B cell (primary cell): Measurements from ENCODE around the gene CITED4. TPM values are rescaled to one million over a fixed set of nuclear protein-coding genes. Genes with fewer than 3 reads are reported as not detected.

ENCODE experiments used
- ATAC-seq: fragments of 200-7000 bp; cut with Tn5 transposase; one replicate; pipeline ENCODE4 v1.10.0; 2021; ENCODE audit warnings: low read depth, mild to moderate bottlenecking, moderate number of reproducible peaks, moderate library complexity
- CTCF ChIA-PET: fragments of 350-600 bp; sonication (Branson Sonifier 250); formaldehyde crosslinking; loops from one replicate; lab custom pipeline; 2021; ENCODE audit warnings: antibody characterized with exemption, inconsistent platforms; lab: Charles Lee
- POLR2A ChIA-PET: fragments of 350-600 bp; sonication (Branson Sonifier 250); formaldehyde crosslinking; loops from one replicate; lab custom pipeline; 2021; ENCODE audit warnings: antibody characterized with exemption; lab: Charles Lee
- DNase-seq: peaks from one replicate; pipeline ENCODE4 v3.0.0; 2013
- H2AFZ ChIP-seq: 2 replicates; pipeline ENCODE4 v1.6.1; 2012; ENCODE audit warnings: mild to moderate bottlenecking, low read depth, low read length; ENCODE audit not compliant: insufficient read depth, poor library complexity, severe bottlenecking
- H3K27ac ChIP-seq, 2 donors: 1 replicate in 1 of 2; 2 replicates in 1 of 2; pipeline ENCODE4 v1.5.1; 2012 to 2013; ENCODE audit warnings: low read length in 2 of 2, mild to moderate bottlenecking in 2 of 2, moderate library complexity in 1 of 2
- H3K27me3 ChIP-seq, 4 experiments: fragments of 200-600 bp in 1 of 4; sonication (generic) in 1 of 4; replicated peaks in 1 of 4; 1 replicate in 2 of 4; 2 replicates in 2 of 4; pipeline versions ENCODE4 v1.6.1 to v1.7.0; 2013 to 2016; ENCODE audit warnings: low read length in 3 of 4, mild to moderate bottlenecking in 2 of 4, mixed read lengths in 1 of 4, moderate library complexity in 1 of 4; ENCODE audit not compliant: insufficient read depth in 4 of 4, control insufficient read depth in 3 of 4; ENCODE audit errors: control extremely low read depth in 1 of 4
- H3K36me3 ChIP-seq, 2 experiments: replicated peaks in 1 of 2; 1 replicate in 1 of 2; 2 replicates in 1 of 2; pipeline versions ENCODE4 v1.6.1 to v1.7.1; 2013; ENCODE audit warnings: low read length in 1 of 2; ENCODE audit not compliant: insufficient read depth in 2 of 2, control insufficient read depth in 1 of 2; ENCODE audit errors: control extremely low read depth in 1 of 2, extremely low read depth in 1 of 2
- H3K4me1 ChIP-seq, 2 donors: fragments of 200-600 bp in 1 of 2; sonication (generic) in 1 of 2; 1 replicate in 1 of 2; 2 replicates in 1 of 2; pipeline versions ENCODE4 v1.5.1 to v1.6.1; 2013 to 2017; ENCODE audit warnings: low read length in 2 of 2; ENCODE audit not compliant: control insufficient read depth in 2 of 2, insufficient read depth in 2 of 2
- H3K4me2 ChIP-seq: replicated peaks from 2 replicates; pipeline ENCODE3; 2012; ENCODE audit warnings: mild to moderate bottlenecking, low read depth, low read length; ENCODE audit not compliant: poor library complexity, severe bottlenecking
- H3K4me3 ChIP-seq, 5 experiments: fragments of 200-600 bp in 1 of 5; sonication (generic) in 1 of 5; 1 replicate in 3 of 5; 2 replicates in 2 of 5; pipeline versions ENCODE4 v1.5.1 to v1.7.0; 2011 to 2016; ENCODE audit warnings: low read length in 4 of 5, mild to moderate bottlenecking in 4 of 5, low read depth in 2 of 5, control low read depth in 1 of 5, moderate library complexity in 1 of 5; ENCODE audit not compliant: insufficient read depth in 1 of 5; ENCODE audit errors: control extremely low read depth in 1 of 5, extremely low read depth in 1 of 5
- H3K79me2 ChIP-seq: fragments of 200-600 bp; sonication (generic); one replicate; pipeline ENCODE4 v1.6.0; 2016; ENCODE audit warnings: low read length; ENCODE audit not compliant: control insufficient read depth, insufficient read depth
- H3K9ac ChIP-seq: fragments of 200-600 bp; sonication (generic); 2 replicates; pipeline ENCODE4 v1.6.1; 2017; ENCODE audit warnings: mild to moderate bottlenecking, low read length, moderate library complexity
- H3K9me3 ChIP-seq, 3 donors: one replicate each; pipeline versions ENCODE4 v1.6.1 to v1.7.1; 2013; ENCODE audit warnings: low read length in 2 of 3; ENCODE audit not compliant: control insufficient read depth in 2 of 3, insufficient read depth in 1 of 3; ENCODE audit errors: control extremely low read depth in 1 of 3
- H4K20me1 ChIP-seq: 2 replicates; pipeline ENCODE4 v1.6.0; 2012; ENCODE audit warnings: mild to moderate bottlenecking, low read length; ENCODE audit not compliant: insufficient read depth, control insufficient read depth, poor library complexity, severe bottlenecking
- H3K27ac Mint-ChIP-seq: one replicate; pipeline ENCODE4 v1.8.0; 2021; ENCODE audit warnings: mixed read lengths
- H3K27me3 Mint-ChIP-seq: one replicate; pipeline ENCODE4 v1.8.0; 2021; ENCODE audit warnings: mixed read lengths
- H3K4me1 Mint-ChIP-seq: one replicate; pipeline ENCODE4 v1.8.0; 2021; ENCODE audit warnings: mixed read lengths
- H3K4me3 Mint-ChIP-seq: one replicate; pipeline ENCODE4 v1.8.0; 2021; ENCODE audit warnings: mixed read lengths
- H3K9me3 Mint-ChIP-seq: one replicate; pipeline ENCODE4 v1.8.0; 2022; ENCODE audit warnings: mixed read lengths; ENCODE audit not compliant: insufficient read depth
- CTCF ChIP-seq: fragments of 200-600 bp; IDR thresholded peaks from one replicate; pipeline ENCODE4 v1.8.0; 2022; ENCODE audit warnings: antibody characterized with exemption, mild to moderate bottlenecking
- EZH2 ChIP-seq: IDR thresholded peaks from 2 replicates; pipeline ENCODE4 v1.6.1; 2012; ENCODE audit warnings: borderline replicate concordance, low read depth, mild to moderate bottlenecking, moderate library complexity, low read length; ENCODE audit not compliant: insufficient read depth, poor library complexity, severe bottlenecking
- WGBS: methylation state at CpG from one replicate; pipeline ENCODE4 v1.1.5; 2013; ENCODE audit warnings: missing lambda C conversion rate; ENCODE audit not compliant: insufficient coverage; 5-methylcytosine and 5-hydroxymethylcytosine counted together
- intact Hi-C: fragments of 100-400 bp; cut with micrococcal nuclease; formaldehyde crosslinking; loops from one replicate; pipeline ENCODE4 v1.10.0; 2022
- polyA plus RNA-seq: library from polyadenylated mRNA; depleted of rRNA; stranded (reverse); fragments of >200 nt; gene quantifications from 2 replicates; pipeline ENCODE4 v1.2.3, GENCODE V29; 2012
- total RNA-seq, 2 donors: library from RNA; stranded (reverse); fragments of 120-200 nt in 1 of 2; gene quantifications; 1 replicate in 1 of 2; 2 replicates in 1 of 2; pipeline versions ENCODE4 v1.2.3 to v1.2.4, GENCODE V29; 2013 to 2022

CITED4 gene
- total and polyA plus RNA-seq, 2 donors (not counting 1 experiment from before 2014, with no cell fraction given) = 3.2 to 5.6 TPM

DNA sequence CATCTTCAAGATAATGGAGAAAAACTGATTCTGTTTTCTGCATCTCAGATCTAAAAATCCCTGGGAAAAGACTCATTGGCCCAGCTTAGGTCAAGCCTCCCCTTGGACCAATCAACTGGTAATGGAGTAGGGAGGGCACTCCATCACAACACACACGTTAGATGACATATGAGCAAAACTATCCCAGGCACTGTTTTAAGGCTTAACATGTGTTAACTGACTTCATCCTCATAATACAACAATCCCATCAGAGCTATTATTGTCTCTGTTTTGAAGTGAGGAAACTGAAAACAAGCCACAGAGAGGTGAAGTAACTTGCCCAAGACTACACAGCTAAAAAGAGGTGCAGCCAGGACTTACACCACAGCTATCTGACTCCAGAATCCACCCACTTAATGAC lies 14.7 kb upstream of the CITED4 start:
- CTCF ChIA-PET = no interaction called here
- Histone ChIP-seq H3K4me1 (no peaks in the 10 kb centered on the region), H3K79me2 (no peaks in the 10 kb centered on the region), H3K36me3 (no peaks in the 10 kb centered on the region), H2AFZ (no peak overlapping the region), H3K9ac (no peak overlapping the region), H3K4me2 (no peak overlapping the region), H3K27ac (no peak overlapping the region), H3K4me3 (no peak overlapping the region), H4K20me1 (no peaks in the 10 kb centered on the region), H3K9me3 (no peaks in the 10 kb centered on the region), H3K27me3 (peaks cover 0 to 21% (median 2%) of the 10 kb centered on the region in 4 experiments)
- no CpG with 5 or more reads among the region's 1 CpG for WGBS
- Mint-ChIP-seq H3K9me3 (peaks cover 2% of the 10 kb centered on the region), H3K4me1 (no peaks in the 10 kb centered on the region), H3K27ac (no peak overlapping the region), H3K4me3 (no peak overlapping the region), H3K27me3 (peaks cover 21% of the 10 kb centered on the region)
- intact Hi-C loops = no loop called here
- no peak for DNase-seq
- no peak for TF ChIP-seq EZH2
- no peak for TF ChIP-seq CTCF
- POLR2A ChIA-PET = no interaction called here
- no peak for ATAC-seq

DNA sequence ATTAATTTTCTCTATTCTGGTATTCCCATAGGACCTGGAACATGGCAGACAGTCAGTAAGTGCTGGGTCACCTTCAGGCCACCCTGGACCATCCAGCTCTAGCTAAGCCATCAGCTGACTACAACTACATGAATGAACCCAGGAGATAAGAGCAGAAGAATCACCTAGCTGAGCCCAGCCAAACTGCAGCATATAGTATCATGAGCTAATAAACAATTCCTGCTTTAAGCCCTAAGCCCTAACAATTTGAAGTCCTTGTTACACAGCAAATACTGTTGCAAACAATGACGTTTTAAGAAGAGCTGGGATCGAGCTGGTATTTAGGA lies 14.2 kb upstream of the CITED4 start:
- Mint-ChIP-seq H3K27me3 (peaks cover 21% of the 10 kb centered on the region), H3K9me3 (peaks cover 2% of the 10 kb centered on the region), H3K27ac (no peak overlapping the region), H3K4me1 (no peaks in the 10 kb centered on the region), H3K4me3 (no peak overlapping the region)
- Histone ChIP-seq H3K4me3 (no peak overlapping the region), H3K9me3 (no peaks in the 10 kb centered on the region), H4K20me1 (no peaks in the 10 kb centered on the region), H3K9ac (no peak overlapping the region), H3K27me3 (peaks cover 0 to 19% (median 2%) of the 10 kb centered on the region in 4 experiments), H3K4me2 (no peak overlapping the region), H3K36me3 (no peaks in the 10 kb centered on the region), H3K4me1 (no peaks in the 10 kb centered on the region), H3K79me2 (no peaks in the 10 kb centered on the region), H3K27ac (no peak overlapping the region), H2AFZ (no peak overlapping the region)
- intact Hi-C loops = no loop called here
- DNase-seq (no peak), ATAC-seq (no peak)
- WGBS = 100% methylated on average over 2 of the region's 2 CpGs
- no peak for TF ChIP-seq EZH2
- CTCF ChIA-PET = no interaction called here
- POLR2A ChIA-PET = no interaction called here
